Activated CD4-positive, alpha-beta T cell treated with anti-CD3 and anti-CD28 coated beads, Interleukin-2, amount 10 ng/mL, durations not matched to agents 7 days and 5 days (primary cell): Measurements from ENCODE around the gene WDR70. TPM values are rescaled to one million over a fixed set of nuclear protein-coding genes. Genes with fewer than 3 reads are reported as not detected.
"Not testable (repeated sequence)": the region's sequence is repeated elsewhere in the genome, so short reads cannot be mapped to it uniquely, and the experiment has no call there.

Source experiments
- CTCF ChIA-PET: fragments of 350-600 bp; sonication (Branson Sonifier 250); formaldehyde crosslinking; loops from one replicate; lab custom pipeline; 2021; ENCODE audit warnings: antibody characterized with exemption; lab: Charles Lee
- POLR2A ChIA-PET: fragments of 350-600 bp; sonication (Branson Sonifier 250); formaldehyde crosslinking; loops from one replicate; lab custom pipeline; 2021; ENCODE audit warnings: antibody characterized with exemption; lab: Charles Lee
- DNase-seq: peaks from one replicate; pipeline ENCODE4 v3.0.0-alpha.2; 2020
- H3K27ac Mint-ChIP-seq: one replicate; pipeline ENCODE4 v1.8.0; 2021; ENCODE audit warnings: mild to moderate bottlenecking, moderate library complexity, mixed read lengths
- H3K27me3 Mint-ChIP-seq: one replicate; pipeline ENCODE4 v1.8.0; 2021; ENCODE audit warnings: mixed read lengths
- H3K36me3 Mint-ChIP-seq: one replicate; pipeline ENCODE4 v1.8.0; 2021; ENCODE audit warnings: low read depth, mixed read lengths
- H3K4me1 Mint-ChIP-seq: one replicate; pipeline ENCODE4 v1.8.0; 2021; ENCODE audit warnings: mixed read lengths
- H3K4me3 Mint-ChIP-seq: one replicate; pipeline ENCODE4 v1.8.0; 2021; ENCODE audit warnings: mild to moderate bottlenecking, moderate library complexity, mixed read lengths
- H3K9me3 Mint-ChIP-seq: one replicate; pipeline ENCODE4 v1.8.0; 2021; ENCODE audit warnings: mixed read lengths
- total RNA-seq, 2 experiments: library from RNA; stranded (reverse); gene quantifications; one replicate each; pipeline ENCODE4 v1.2.3, GENCODE V29; 2021

Gene WDR70
- total RNA-seq, 2 experiments from 2014 or later: 31.8 to 38.3 TPM

- H3K27ac Mint-ChIP-seq, H3K4me1 Mint-ChIP-seq, DNase-seq, CTCF ChIA-PET, H3K27me3 Mint-ChIP-seq, H3K4me3 Mint-ChIP-seq, POLR2A ChIA-PET: not testable (repeated sequence)
- peaks cover 11% of the 10 kb centered on the region for H3K36me3 Mint-ChIP-seq
- peaks cover 21% of the 10 kb centered on the region for H3K9me3 Mint-ChIP-seq
Measured at GRCh38 chr5:37654566-37654965, 275.4 kb downstream of the WDR70 start.

DNA sequence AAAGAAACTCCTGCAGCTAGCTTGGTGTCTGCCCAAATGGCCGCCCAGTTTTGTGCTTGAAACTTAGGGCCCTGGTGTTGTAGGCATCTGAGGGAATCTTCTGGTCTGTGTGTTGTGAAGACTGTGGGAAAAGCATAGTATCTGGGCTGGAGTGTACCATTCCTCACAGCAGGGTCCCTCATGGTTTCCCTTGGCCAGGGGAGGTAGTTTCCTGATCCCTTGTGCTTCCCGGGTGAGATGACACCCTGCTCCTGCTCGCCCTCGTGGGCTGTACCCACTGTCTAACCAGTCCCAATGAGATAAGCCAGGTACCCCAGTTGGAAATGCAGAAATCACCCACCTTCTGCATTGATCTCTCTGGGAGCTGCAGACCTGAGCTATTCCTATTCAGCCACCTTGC, 277.9 kb downstream of the WDR70 start:
- ChIA-PET CTCF (interaction anchor here (0.6 kb wide), 1 partner anchor 139 kb away, joined by 3 read pairs; no protein-coding TSS in a partner anchor), POLR2A (no interaction called here)
- Mint-ChIP-seq H3K4me1 (no peaks in the 10 kb centered on the region), H3K36me3 (peaks cover 7% of the 10 kb centered on the region), H3K4me3 (no peak overlapping the region), H3K27ac (no peak overlapping the region), H3K9me3 (peaks cover 13% of the 10 kb centered on the region), H3K27me3 (no peaks in the 10 kb centered on the region)
- DNase-seq: no peak

GRCh38 chr5:37658440-37658839, 279.3 kb downstream of the WDR70 start:
- POLR2A ChIA-PET: no interaction called here
- no peak overlapping the region for H3K4me3 Mint-ChIP-seq
- no peak overlapping the region for H3K27ac Mint-ChIP-seq
- peaks cover 13% of the 10 kb centered on the region for H3K9me3 Mint-ChIP-seq
- peaks cover 7% of the 10 kb centered on the region for H3K36me3 Mint-ChIP-seq
- no peaks in the 10 kb centered on the region for H3K27me3 Mint-ChIP-seq
- no peak for DNase-seq
- H3K4me1 Mint-ChIP-seq: no peaks in the 10 kb centered on the region
- CTCF ChIA-PET: no interaction called here

DNA sequence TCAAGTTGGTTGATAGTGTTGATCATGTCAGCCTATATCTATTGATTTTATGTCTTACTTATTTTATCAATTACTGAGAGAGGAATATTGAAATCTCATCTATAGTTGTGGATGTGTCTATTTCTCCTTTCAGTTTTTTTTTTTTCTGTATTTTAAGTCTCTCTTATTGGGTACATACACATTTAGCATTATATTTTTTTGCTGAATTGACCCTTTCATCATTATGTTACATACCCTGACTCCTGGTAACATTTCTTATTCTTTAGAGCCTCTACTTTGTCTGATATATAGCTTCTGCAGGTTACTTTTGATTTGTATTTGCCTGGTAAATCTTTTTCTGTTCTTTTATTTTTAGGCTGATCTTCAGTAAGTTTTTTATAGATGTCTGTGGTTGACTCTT, 281.2 kb downstream of the WDR70 start:
- Mint-ChIP-seq H3K27ac (no peak overlapping the region), H3K9me3 (peaks cover under 1% of the 10 kb centered on the region), H3K36me3 (peaks cover 2% of the 10 kb centered on the region), H3K27me3 (no peaks in the 10 kb centered on the region), H3K4me1 (no peaks in the 10 kb centered on the region), H3K4me3 (no peak overlapping the region)
- CTCF ChIA-PET: no interaction called here
- POLR2A ChIA-PET: no interaction called here
- DNase-seq: no peak

DNA sequence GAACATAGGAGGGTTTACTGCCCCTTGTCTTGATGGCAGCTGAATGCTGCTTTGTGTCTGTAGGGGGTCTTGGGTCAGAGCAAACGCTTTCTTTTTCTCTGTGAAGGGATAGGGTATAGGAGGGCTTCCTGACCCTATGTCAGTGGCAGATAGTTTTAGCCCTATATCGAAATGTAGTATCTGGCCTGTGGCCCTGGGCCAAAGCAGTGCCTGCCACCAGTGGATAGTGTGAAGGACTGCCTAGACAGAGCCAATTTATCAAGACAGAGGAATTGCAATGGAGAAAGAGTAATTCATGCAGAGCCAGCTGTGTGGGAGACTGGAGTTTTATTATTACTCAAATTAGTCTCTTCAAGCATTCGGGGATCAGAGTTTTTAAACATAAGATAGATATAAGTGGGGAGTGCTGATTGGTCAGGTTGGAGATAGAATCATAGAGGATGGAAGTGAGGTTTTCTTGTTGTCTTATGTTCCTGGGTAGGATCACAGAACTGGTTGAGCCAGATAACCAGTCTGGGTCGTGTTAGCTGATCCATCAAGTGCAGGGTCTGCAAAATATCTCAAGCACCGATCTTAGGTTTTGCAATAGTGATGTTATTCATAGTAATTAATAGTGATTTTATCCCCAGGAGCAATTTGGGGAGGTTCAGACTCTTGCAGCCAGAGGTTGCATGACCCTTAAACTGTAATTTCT, 282.3 kb downstream of the WDR70 start:
- no peak for DNase-seq
- no peak overlapping the region for H3K4me3 Mint-ChIP-seq
- POLR2A ChIA-PET: no interaction called here
- H3K4me1 Mint-ChIP-seq: no peaks in the 10 kb centered on the region
- H3K27me3 Mint-ChIP-seq: no peaks in the 10 kb centered on the region
- CTCF ChIA-PET: no interaction called here
- H3K36me3 Mint-ChIP-seq: no peaks in the 10 kb centered on the region
- no peaks in the 10 kb centered on the region for H3K9me3 Mint-ChIP-seq
- no peak overlapping the region for H3K27ac Mint-ChIP-seq

DNA sequence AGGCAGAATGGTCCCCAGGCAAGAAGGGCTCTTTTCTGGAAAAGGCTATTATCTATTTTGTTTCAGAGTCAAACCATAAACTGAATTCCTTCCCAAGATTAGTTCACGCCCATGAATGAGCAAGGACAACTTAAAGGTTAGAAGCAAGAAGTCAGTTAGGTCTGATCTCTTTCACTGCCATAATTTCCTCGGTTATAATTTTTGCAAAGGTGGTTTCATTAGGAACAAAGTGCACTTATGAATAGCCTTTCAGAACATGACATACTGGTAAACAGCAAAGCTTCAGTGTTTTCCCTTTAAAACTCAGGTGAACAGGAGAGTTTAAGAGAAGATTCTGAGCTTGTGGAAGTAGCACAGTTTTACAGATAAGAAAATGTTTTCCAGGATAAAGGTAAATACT, 282.8 kb downstream of the WDR70 start:
- POLR2A ChIA-PET: no interaction called here
- no peaks in the 10 kb centered on the region for H3K36me3 Mint-ChIP-seq
- no peaks in the 10 kb centered on the region for H3K27me3 Mint-ChIP-seq
- no peaks in the 10 kb centered on the region for H3K4me1 Mint-ChIP-seq
- no peak for DNase-seq
- CTCF ChIA-PET: no interaction called here
- no peak overlapping the region for H3K27ac Mint-ChIP-seq
- no peaks in the 10 kb centered on the region for H3K9me3 Mint-ChIP-seq
- H3K4me3 Mint-ChIP-seq: no peak overlapping the region

DNA sequence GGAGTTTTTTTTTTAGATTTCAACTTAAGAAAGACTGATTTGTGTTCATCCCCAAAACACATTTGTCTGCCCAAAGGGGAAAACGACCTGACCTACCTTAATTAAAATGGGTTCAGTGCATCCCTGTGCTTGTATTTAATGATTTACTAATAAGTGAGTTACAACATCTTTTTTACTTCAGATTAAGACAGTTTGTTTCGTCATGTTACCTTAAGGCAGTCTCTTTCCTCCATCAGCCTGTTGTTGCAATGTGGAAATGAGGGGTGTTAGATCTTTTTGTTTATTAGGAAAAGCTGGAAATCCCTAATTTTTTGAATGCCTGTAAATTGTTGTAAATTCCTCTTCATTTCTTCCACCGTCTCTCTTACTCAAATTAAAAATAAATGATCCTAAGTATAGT, 283.2 kb downstream of the WDR70 start:
- Mint-ChIP-seq H3K4me3 (no peak overlapping the region), H3K27me3 (no peaks in the 10 kb centered on the region), H3K4me1 (no peaks in the 10 kb centered on the region), H3K27ac (no peak overlapping the region), H3K9me3 (no peaks in the 10 kb centered on the region), H3K36me3 (no peaks in the 10 kb centered on the region)
- ChIA-PET POLR2A (no interaction called here), CTCF (no interaction called here)
- DNase-seq: no peak

- H3K4me1 Mint-ChIP-seq: no peaks in the 10 kb centered on the region
- H3K4me3 Mint-ChIP-seq: no peak overlapping the region
- H3K36me3 Mint-ChIP-seq: no peaks in the 10 kb centered on the region
- CTCF ChIA-PET: no interaction called here
- no peak for DNase-seq
- H3K27ac Mint-ChIP-seq: no peak overlapping the region
- H3K27me3 Mint-ChIP-seq: no peaks in the 10 kb centered on the region
- H3K9me3 Mint-ChIP-seq: no peaks in the 10 kb centered on the region
- POLR2A ChIA-PET: no interaction called here
Measured at GRCh38 chr5:37662789-37663485, 283.8 kb downstream of the WDR70 start.

- no peaks in the 10 kb centered on the region for H3K9me3 Mint-ChIP-seq
- POLR2A ChIA-PET: no interaction called here
- DNase-seq: no peak
- H3K4me1 Mint-ChIP-seq: no peaks in the 10 kb centered on the region
- no peaks in the 10 kb centered on the region for H3K36me3 Mint-ChIP-seq
- no peaks in the 10 kb centered on the region for H3K27me3 Mint-ChIP-seq
- CTCF ChIA-PET: no interaction called here
- no peak overlapping the region for H3K27ac Mint-ChIP-seq
- no peak overlapping the region for H3K4me3 Mint-ChIP-seq
Measured at GRCh38 chr5:37663538-37663937, 284.4 kb downstream of the WDR70 start.

DNA sequence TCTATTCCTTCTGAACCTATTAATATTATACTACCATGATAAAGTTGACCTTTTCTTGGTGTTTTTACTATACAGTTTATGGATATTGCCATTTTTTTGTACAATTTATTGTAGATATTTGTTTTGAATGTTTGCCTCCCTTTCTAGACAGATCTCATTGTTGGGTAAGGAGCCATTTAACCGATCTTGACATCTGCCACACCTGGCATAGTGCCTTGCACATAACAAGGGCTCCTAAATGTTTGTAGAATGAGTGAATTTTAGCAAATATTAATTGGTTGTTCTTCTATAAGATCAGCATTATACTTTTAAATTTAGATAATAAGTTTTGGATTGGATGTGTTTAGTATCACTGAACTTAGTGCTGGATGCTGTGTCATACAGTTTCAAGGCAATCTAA, 285.4 kb downstream of the WDR70 start:
- H3K9me3 Mint-ChIP-seq: no peaks in the 10 kb centered on the region
- no peak overlapping the region for H3K4me3 Mint-ChIP-seq
- ChIA-PET CTCF (no interaction called here), POLR2A (no interaction called here)
- H3K27ac Mint-ChIP-seq: no peak overlapping the region
- no peak for DNase-seq
- no peaks in the 10 kb centered on the region for H3K36me3 Mint-ChIP-seq
- no peaks in the 10 kb centered on the region for H3K27me3 Mint-ChIP-seq
- no peaks in the 10 kb centered on the region for H3K4me1 Mint-ChIP-seq

GRCh38 chr5:37665272-37665671, 286.2 kb downstream of the WDR70 start:
- POLR2A ChIA-PET: no interaction called here
- H3K27ac Mint-ChIP-seq: no peak overlapping the region
- no peaks in the 10 kb centered on the region for H3K9me3 Mint-ChIP-seq
- H3K4me1 Mint-ChIP-seq: no peaks in the 10 kb centered on the region
- CTCF ChIA-PET: no interaction called here
- no peak for DNase-seq
- H3K36me3 Mint-ChIP-seq: no peaks in the 10 kb centered on the region
- no peak overlapping the region for H3K4me3 Mint-ChIP-seq
- no peaks in the 10 kb centered on the region for H3K27me3 Mint-ChIP-seq

DNA sequence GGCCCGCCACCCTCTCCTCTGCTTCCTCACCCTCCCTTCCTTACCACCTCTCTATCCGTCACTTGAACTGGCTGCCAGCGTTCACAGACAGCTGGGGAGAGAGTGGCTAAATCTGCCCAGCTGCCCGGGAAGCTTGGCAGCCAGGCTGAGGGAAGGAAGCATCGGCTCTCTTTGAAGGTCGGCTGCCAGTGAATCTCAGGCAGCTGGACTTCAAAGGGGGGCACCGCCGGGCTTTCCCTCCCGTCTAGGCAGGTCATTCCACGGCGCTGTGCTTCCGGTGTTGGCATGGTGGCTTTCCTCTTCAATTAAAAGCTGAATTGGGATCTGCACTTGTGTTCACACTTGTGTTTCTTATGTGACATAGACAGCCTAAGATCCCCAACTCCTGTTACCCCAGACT, 286.8 kb downstream of the WDR70 start:
- Mint-ChIP-seq H3K27me3 (no peaks in the 10 kb centered on the region), H3K9me3 (no peaks in the 10 kb centered on the region), H3K4me1 (no peaks in the 10 kb centered on the region), H3K27ac (no peak overlapping the region), H3K36me3 (no peaks in the 10 kb centered on the region), H3K4me3 (no peak overlapping the region)
- no peak for DNase-seq
- POLR2A ChIA-PET: no interaction called here
- CTCF ChIA-PET: no interaction called here

DNA sequence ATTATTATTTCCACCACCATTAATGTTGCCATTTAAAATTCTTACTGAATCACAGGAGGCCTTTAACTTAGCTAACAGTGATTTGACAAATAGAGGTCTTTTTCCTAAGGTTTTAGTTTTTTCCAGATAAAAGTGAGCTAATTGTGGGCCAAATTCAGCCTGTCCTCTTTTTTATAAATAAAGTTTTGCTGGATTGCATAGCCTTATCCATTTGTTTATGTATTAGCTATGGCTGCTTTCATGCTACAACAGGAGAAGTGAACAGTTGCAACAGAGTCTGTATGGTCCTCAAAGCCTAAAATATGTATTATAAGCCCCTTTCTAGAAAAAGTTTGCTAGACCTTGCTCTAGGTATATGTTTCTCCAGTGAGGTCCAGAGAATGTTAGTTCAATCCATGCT, 288.3 kb downstream of the WDR70 start:
- POLR2A ChIA-PET: no interaction called here
- CTCF ChIA-PET: no interaction called here

GRCh38 chr5:37667846-37668245, 288.7 kb downstream of the WDR70 start:
- no peak overlapping the region for H3K27ac Mint-ChIP-seq
- CTCF ChIA-PET: no interaction called here
- no peaks in the 10 kb centered on the region for H3K27me3 Mint-ChIP-seq
- POLR2A ChIA-PET: no interaction called here
- H3K4me3 Mint-ChIP-seq: no peak overlapping the region
- peaks cover 12% of the 10 kb centered on the region for H3K4me1 Mint-ChIP-seq
- H3K9me3 Mint-ChIP-seq: no peaks in the 10 kb centered on the region
- H3K36me3 Mint-ChIP-seq: no peaks in the 10 kb centered on the region
- no peak for DNase-seq

More for the DNA sequence above, 288.3 kb downstream of the WDR70 start:
- H3K4me1 Mint-ChIP-seq: peaks cover 9% of the 10 kb centered on the region
- no peak overlapping the region for H3K27ac Mint-ChIP-seq
- DNase-seq: no peak
- H3K36me3 Mint-ChIP-seq: no peaks in the 10 kb centered on the region
- H3K27me3 Mint-ChIP-seq: no peaks in the 10 kb centered on the region
- no peaks in the 10 kb centered on the region for H3K9me3 Mint-ChIP-seq
- no peak overlapping the region for H3K4me3 Mint-ChIP-seq
